ENCODE results near the gene STAB2. TPM values are rescaled to one million over a fixed set of nuclear protein-coding genes. Genes with fewer than 3 reads are reported as not detected.

Gene STAB2
- total and polyA plus RNA-seq, 10 donors, result 9.7 to 320 (median 200) TPM

DNA sequence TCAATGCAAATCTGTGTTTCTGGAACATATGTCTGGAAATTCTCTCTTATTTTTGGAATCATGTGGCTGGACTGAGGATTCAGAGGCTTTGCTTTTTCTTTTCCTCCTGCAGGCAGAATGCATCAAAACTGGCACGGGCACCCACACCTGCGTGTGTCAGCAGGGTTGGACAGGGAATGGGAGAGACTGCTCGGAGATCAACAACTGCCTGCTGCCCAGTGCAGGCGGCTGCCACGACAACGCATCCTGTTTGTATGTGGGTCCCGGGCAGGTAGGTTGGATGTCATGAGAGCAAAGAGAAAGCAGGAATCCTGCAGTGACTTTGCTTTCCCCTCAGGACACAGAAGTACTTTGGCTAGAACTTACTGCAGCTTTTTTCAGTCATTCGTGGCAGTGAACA, 90.3 kb downstream of the STAB2 start:
- TF ChIP-seq POLR2AphosphoS5 (IDR thresholded peaks at IDR 0.05), result peak in 1 of 3 donors; percentile 9
- TF ChIP-seq, protein P1, sequence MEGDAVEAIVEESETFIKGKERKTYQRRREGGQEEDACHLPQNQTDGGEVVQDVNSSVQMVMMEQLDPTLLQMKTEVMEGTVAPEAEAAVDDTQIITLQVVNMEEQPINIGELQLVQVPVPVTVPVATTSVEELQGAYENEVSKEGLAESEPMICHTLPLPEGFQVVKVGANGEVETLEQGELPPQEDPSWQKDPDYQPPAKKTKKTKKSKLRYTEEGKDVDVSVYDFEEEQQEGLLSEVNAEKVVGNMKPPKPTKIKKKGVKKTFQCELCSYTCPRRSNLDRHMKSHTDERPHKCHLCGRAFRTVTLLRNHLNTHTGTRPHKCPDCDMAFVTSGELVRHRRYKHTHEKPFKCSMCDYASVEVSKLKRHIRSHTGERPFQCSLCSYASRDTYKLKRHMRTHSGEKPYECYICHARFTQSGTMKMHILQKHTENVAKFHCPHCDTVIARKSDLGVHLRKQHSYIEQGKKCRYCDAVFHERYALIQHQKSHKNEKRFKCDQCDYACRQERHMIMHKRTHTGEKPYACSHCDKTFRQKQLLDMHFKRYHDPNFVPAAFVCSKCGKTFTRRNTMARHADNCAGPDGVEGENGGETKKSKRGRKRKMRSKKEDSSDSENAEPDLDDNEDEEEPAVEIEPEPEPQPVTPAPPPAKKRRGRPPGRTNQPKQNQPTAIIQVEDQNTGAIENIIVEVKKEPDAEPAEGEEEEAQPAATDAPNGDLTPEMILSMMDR (IDR thresholded peaks at IDR 0.05 in 8 of 11, conservative IDR thresholded peaks at IDR 0.05 in 3 of 11), result no peak
- Histone ChIP-seq H3K27me3 (replicated peaks in 1 of 7) (peaks cover 0 to 10% (median 0%) of the 10 kb centered on the region in 7 donors), H3K9me3 (no peaks in the 10 kb centered on the region), H3K36me3 (peaks cover 0 to 13% (median 0%) of the 10 kb centered on the region in 6 donors), H3K4me1 (peaks cover 0 to 29% (median 6%) of the 10 kb centered on the region in 6 donors), H3K27ac (no peak overlapping the region), H3K4me3 (no peak overlapping the region)
- 77 to 83% (median 81%) methylated on average over 8 of the region's 8 CpGs for WGBS, 5 donors
- no peak for DNase-seq
- intact Hi-C loops (cut with DNase I; ENCODE audit: low total_unique reads), result no loop called here

DNA sequence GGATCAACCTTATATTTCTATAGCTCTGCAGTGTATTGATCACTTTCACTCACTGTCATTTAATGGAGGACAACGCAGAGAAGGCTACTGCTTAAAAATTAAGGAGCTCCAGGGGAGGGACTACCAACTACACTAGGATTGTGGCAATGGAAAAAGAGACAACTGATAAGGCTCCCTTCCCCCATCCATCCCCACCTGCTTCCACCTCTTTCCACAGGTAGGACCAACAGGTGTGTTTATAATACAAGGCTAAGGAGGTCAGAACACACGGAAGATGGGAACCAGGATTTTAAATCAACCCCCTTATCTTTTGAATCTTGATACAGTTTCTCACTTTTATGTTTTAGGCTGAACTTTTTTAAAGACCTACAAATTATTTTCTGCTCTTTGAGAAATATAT, 90.8 kb downstream of the STAB2 start:
- H3K4me3 ChIP-seq, result no peak overlapping the region

DNA sequence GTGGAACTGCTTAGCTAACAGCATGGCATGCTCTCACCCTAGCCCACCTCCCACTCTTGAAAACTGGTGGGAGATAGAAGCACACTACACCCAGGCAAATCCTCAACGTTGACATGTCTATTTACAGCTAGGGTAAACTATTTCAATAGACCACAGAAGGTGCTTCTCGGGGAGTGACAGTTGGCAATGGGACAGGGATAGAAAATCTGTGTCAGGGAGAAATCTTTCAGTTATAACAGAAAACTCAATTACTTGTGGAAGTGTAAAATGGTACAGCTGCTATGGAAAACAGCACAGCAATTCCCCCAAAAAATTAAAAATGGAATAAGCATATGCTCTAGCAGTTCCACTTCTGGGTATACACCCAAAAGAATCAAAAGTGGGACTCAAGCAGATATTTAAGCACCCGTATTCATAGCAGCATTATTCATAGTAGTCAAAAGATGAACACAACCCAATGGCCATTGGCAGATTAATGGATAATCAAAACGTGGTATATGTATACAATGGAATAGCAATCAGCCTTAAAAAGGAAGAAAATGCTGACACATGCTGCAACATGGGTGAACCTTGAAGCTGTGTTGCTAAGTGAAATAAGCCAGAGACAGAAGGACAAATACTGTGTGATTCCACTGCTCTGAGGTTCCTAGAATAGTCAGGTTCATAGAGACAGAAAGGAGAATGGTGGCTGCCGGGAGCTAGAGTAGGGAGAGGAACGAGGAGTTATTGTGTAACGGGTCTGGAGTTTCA, 92.5 kb downstream of the STAB2 start:
- Histone ChIP-seq H3K9me3 (no peaks in the 10 kb centered on the region), H3K27me3 (replicated peaks in 1 of 7) (peaks cover 0 to 10% (median 0%) of the 10 kb centered on the region in 7 donors), H3K27ac (peak overlapping the region in 6 of 8 donors; percentile 3 to 51 (median 26)), H3K4me3 (no peak overlapping the region), H3K4me1 (peaks cover 0 to 29% (median 6%) of the 10 kb centered on the region in 6 donors), H3K36me3 (peaks cover 0 to 21% (median 1%) of the 10 kb centered on the region in 6 donors)
- DNase-seq, result no peak
- TF ChIP-seq POLR2AphosphoS5 (IDR thresholded peaks at IDR 0.05) (no peak), POLR2A (IDR thresholded peaks at IDR 0.05) (no peak)
- TF ChIP-seq, protein P1 (IDR thresholded peaks at IDR 0.05 in 8 of 11, conservative IDR thresholded peaks at IDR 0.05 in 3 of 11), result no peak
- 67 to 83% (median 79%) methylated on average over 7 of the region's 7 CpGs for WGBS, 5 donors
- intact Hi-C loops (cut with DNase I; ENCODE audit: low total_unique reads), result no loop called here

More for the DNA sequence above, 90.8 kb downstream of the STAB2 start:
- peaks cover 0 to 10% (median 0%) of the 10 kb centered on the region in 7 donors for H3K27me3 ChIP-seq (replicated peaks in 1 of 7)
- 84 to 95% (median 89%) methylated on average over 2 of the region's 2 CpGs for WGBS, 5 donors
- no peaks in the 10 kb centered on the region for H3K9me3 ChIP-seq
- H3K27ac ChIP-seq, result no peak overlapping the region
- DNase-seq, result no peak
- intact Hi-C loops (cut with DNase I; ENCODE audit: low total_unique reads), result no loop called here
- peaks cover 0 to 13% (median 0%) of the 10 kb centered on the region in 6 donors for H3K36me3 ChIP-seq
- TF ChIP-seq, protein P1 (IDR thresholded peaks at IDR 0.05 in 8 of 11, conservative IDR thresholded peaks at IDR 0.05 in 3 of 11), result no peak
- no peak for TF ChIP-seq POLR2AphosphoS5 (IDR thresholded peaks at IDR 0.05)
- no peak for TF ChIP-seq POLR2A (IDR thresholded peaks at IDR 0.05)
- H3K4me1 ChIP-seq, result peaks cover 0 to 29% (median 6%) of the 10 kb centered on the region in 6 donors

DNA sequence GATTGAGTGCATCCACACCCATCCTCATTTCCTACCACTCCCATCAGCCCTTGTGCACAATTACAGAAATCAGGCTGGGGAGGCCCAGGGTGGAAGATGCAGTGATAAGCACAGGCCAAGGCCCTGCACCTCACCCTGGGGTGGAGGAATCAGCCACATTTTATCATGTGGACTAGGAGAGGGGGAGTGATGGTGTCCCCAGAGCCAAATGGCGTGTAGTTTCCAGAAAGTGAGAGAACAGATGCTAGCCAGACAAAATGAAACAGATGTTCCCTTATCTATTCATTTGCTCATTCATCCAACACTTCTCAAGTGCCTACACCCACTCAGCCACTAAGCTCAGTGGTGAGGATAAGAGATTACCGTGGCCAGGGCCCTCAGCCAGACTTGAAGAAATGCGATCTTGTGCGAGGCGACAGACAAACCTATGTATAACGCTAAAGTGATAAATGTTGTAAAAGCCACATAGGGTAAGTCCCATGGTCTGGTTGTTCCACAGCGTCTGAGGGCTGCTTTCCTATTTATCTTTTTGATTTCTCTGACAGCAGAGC, 93.6 kb downstream of the STAB2 start:
- no peaks in the 10 kb centered on the region for H3K9me3 ChIP-seq
- peaks cover 0 to 10% (median 0%) of the 10 kb centered on the region in 7 donors for H3K27me3 ChIP-seq (replicated peaks in 1 of 7)
- no peak for DNase-seq
- H3K27ac ChIP-seq, result peak overlapping the region in 5 of 8 donors; percentile 4 to 55 (median 13)
- peaks cover 0 to 26% (median 6%) of the 10 kb centered on the region in 6 donors for H3K4me1 ChIP-seq
- no peak overlapping the region for H3K4me3 ChIP-seq
- TF ChIP-seq, protein P1 (IDR thresholded peaks at IDR 0.05 in 8 of 11, conservative IDR thresholded peaks at IDR 0.05 in 3 of 11), result no peak
- TF ChIP-seq POLR2AphosphoS5 (IDR thresholded peaks at IDR 0.05) (peak in 2 of 3 donors; percentile 49 to 67), POLR2A (IDR thresholded peaks at IDR 0.05) (no peak)
- 37 to 70% (median 57%) methylated on average over 7 of the region's 7 CpGs for WGBS, 5 donors
- intact Hi-C loops (cut with DNase I; ENCODE audit: low total_unique reads), result no loop called here
- peaks cover 0 to 30% (median 1%) of the 10 kb centered on the region in 6 donors for H3K36me3 ChIP-seq
